Hepatocyte (in vitro differentiated cells): ENCODE results near the gene ING3.

Source experiments
- CTCF ChIP-seq: fragments of 200-600 bp; sonication (generic); IDR thresholded peaks from 2 replicates; pipeline ENCODE4 v1.5.1; 2016; ENCODE audit warnings: antibody characterized with exemption, mild to moderate bottlenecking; ENCODE audit not compliant: poor library complexity
- EZH2 ChIP-seq: fragments of 200-600 bp; sonication (generic); IDR thresholded peaks from 2 replicates; pipeline ENCODE4 v1.6.1; 2016; ENCODE audit warnings: antibody characterized with exemption, mild to moderate bottlenecking, borderline replicate concordance
- EZH2phosphoT487 ChIP-seq: fragments of 200-600 bp; sonication (generic); IDR thresholded peaks from one replicate; pipeline ENCODE4 v1.6.1; 2018; ENCODE audit warnings: antibody characterized with exemption, mild to moderate bottlenecking, low read depth, moderate library complexity; ENCODE audit not compliant: unreplicated experiment, severe bottlenecking

GRCh38 chr7:121001234-121001906, 50.8 kb downstream of the ING3 start:
- TF ChIP-seq CTCF (no peak), EZH2 (no peak), EZH2phosphoT487 (no peak)
